SK-N-SH treated with all-trans-retinoic acid at 6 μM for 48 hours (cell line): Measurements from ENCODE around the gene ABCC3.

Source experiments
- ARNTL ChIP-seq: fragments of 450-650 bp; formaldehyde crosslinking; IDR thresholded peaks from 2 replicates; pipeline ENCODE4 v1.5.0; 2020; ENCODE audit warnings: low read depth, mild to moderate bottlenecking, moderate library complexity, borderline replicate concordance
- PATZ1 ChIP-seq: fragments of 250-450 bp; sonication (Bioruptor Pico); IDR thresholded peaks from 2 replicates; pipeline ENCODE4 v1.8.0; 2020; ENCODE audit warnings: mild to moderate bottlenecking, moderate library complexity, borderline replicate concordance
- SNAI2 ChIP-seq: fragments of 250-450 bp; sonication (Bioruptor Pico); IDR thresholded peaks from 2 replicates; pipeline ENCODE4 v1.5.0; 2020; ENCODE audit warnings: mild to moderate bottlenecking, moderate library complexity
- ZFP3 ChIP-seq: fragments of 250-450 bp; sonication (Bioruptor Pico); IDR thresholded peaks from 2 replicates; pipeline ENCODE4 v1.5.0; 2020; ENCODE audit warnings: mild to moderate bottlenecking, moderate library complexity
- ZFP30 ChIP-seq: fragments of 450-650 bp; formaldehyde crosslinking; IDR thresholded peaks from 2 replicates; pipeline ENCODE4 v1.5.0; 2022; ENCODE audit warnings: mild to moderate bottlenecking, moderate library complexity

GRCh38 chr17:50609380-50610074 is 25.2 kb upstream of the ABCC3 start:
- no peak for TF ChIP-seq PATZ1
- TF ChIP-seq ARNTL (CRISPR knock-in tag), result no peak
- TF ChIP-seq SNAI2, result no peak
- TF ChIP-seq ZFP3 (CRISPR knock-in tag), result no peak
- no peak for TF ChIP-seq ZFP30
